OCI-LY3 (cell line): ENCODE data around the gene FAM53B.

Source experiments
- CTCF ChIP-seq: fragments of 200-600, 300-600 bp; sonication (generic); IDR thresholded peaks from 2 replicates; pipeline ENCODE4 v1.5.1; 2014; ENCODE audit warnings: antibody characterized with exemption, low read length, low read depth
- EZH2phosphoT487 ChIP-seq: fragments of 200-600 bp; shearing (Covaris generic); IDR thresholded peaks from 2 replicates; pipeline ENCODE4 v1.6.1; 2018; ENCODE audit warnings: antibody characterized with exemption, mixed run types, low read depth

GRCh38 chr10:124691421-124692099 lies 52.6 kb downstream of the FAM53B start:
- TF ChIP-seq CTCF (no peak), EZH2phosphoT487 (no peak)
